K562 (cell line): ENCODE data around the gene AGRP. TPM values are rescaled to one million over a fixed set of nuclear protein-coding genes. Genes with fewer than 3 reads are reported as not detected.

Experiments used
- ARHGAP35 ChIP-seq: fragments of 450-650 bp; IDR thresholded peaks from 2 replicates; pipeline ENCODE4 v1.6.1; 2018; ENCODE audit not compliant: partially characterized antibody
- CBX5 ChIP-seq: IDR thresholded peaks from 2 replicates; pipeline ENCODE4 v1.6.1; 2014; ENCODE audit warnings: low read depth, borderline replicate concordance
- ELF4 ChIP-seq: fragments of 450-650 bp; formaldehyde crosslinking; IDR thresholded peaks from 2 replicates; pipeline ENCODE4 v1.4.0; 2022; ENCODE audit warnings: missing genetic modification characterization
- EZH2 ChIP-seq: IDR thresholded peaks from 2 replicates; pipeline ENCODE4 v1.6.1; 2012; ENCODE audit warnings: low read depth, mild to moderate bottlenecking, inconsistent platforms, low read length, borderline replicate concordance
- FOXJ2 ChIP-seq: fragments of 200-800 bp; sonication (Bioruptor generic); IDR thresholded peaks from 2 replicates; pipeline ENCODE4 v1.6.1; 2016; ENCODE audit warnings: missing genetic modification characterization, missing compliant biosample characterization
- HDAC1 ChIP-seq, 2 experiments: fragments of 450-650 bp; IDR thresholded peaks; 2 replicates each; pipeline ENCODE4 v1.6.1; 2016 to 2017; ENCODE audit warnings: inconsistent platforms in 1 of 2, mild to moderate bottlenecking in 1 of 2, moderate library complexity in 1 of 2
- JUND ChIP-seq, 2 experiments: IDR thresholded peaks; 2 replicates in 1 of 2; 3 replicates in 1 of 2; pipeline ENCODE4 v1.6.1; 2011; ENCODE audit warnings: borderline replicate concordance in 2 of 2, low read depth in 2 of 2, low read length in 2 of 2, improper control_type of control experiment in 1 of 2, missing biosample characterization in 1 of 2, missing genetic modification characterization in 1 of 2, missing genetic modification reagents in 1 of 2
- LCOR ChIP-seq: sonication (generic); formaldehyde crosslinking; IDR thresholded peaks from 2 replicates; pipeline ENCODE4 v1.8.0; 2022; ENCODE audit warnings: mild to moderate bottlenecking, missing genetic modification reagents
- MAFF ChIP-seq: IDR thresholded peaks from 2 replicates; pipeline ENCODE4 v1.6.1; 2012; ENCODE audit warnings: low read length, improper control_type of control experiment
- MBD2 ChIP-seq: sonication (generic); IDR thresholded peaks from 2 replicates; pipeline ENCODE4 v1.6.1; 2016; ENCODE audit warnings: low read depth, borderline replicate concordance
- PURB ChIP-seq: sonication (generic); formaldehyde crosslinking; IDR thresholded peaks from 2 replicates; pipeline ENCODE4 v1.9.0; 2021; ENCODE audit warnings: low read depth, mild to moderate bottlenecking, missing genetic modification reagents
- SMARCA5 ChIP-seq: fragments of 450-650 bp; IDR thresholded peaks from 2 replicates; pipeline ENCODE4 v1.6.1; 2016
- SNRNP70 ChIP-seq: fragments of 200-400 bp; formaldehyde crosslinking; optimal IDR thresholded peaks from 2 replicates; pipeline ENCODE3; 2017; ENCODE audit warnings: low read depth, low read length
- SOX6 ChIP-seq: fragments of 450-650 bp; IDR thresholded peaks from 2 replicates; pipeline ENCODE4 v1.6.1; 2014; ENCODE audit warnings: mild to moderate bottlenecking
- TGIF2 ChIP-seq: sonication (generic); formaldehyde crosslinking; IDR thresholded peaks from 2 replicates; pipeline ENCODE4 v1.8.1; 2022; ENCODE audit warnings: mild to moderate bottlenecking, missing genetic modification reagents, moderate library complexity
- ZNF121 ChIP-seq: sonication (generic); formaldehyde crosslinking; conservative IDR thresholded peaks from 2 replicates; pipeline ENCODE4 v1.8.0; 2022; ENCODE audit warnings: missing genetic modification reagents
- ZNF23 ChIP-seq: fragments of 250-450 bp; sonication (Bioruptor Pico); IDR thresholded peaks from 2 replicates; pipeline ENCODE4 v1.4.0; 2020; ENCODE audit warnings: mild to moderate bottlenecking
- ZNF347 ChIP-seq: fragments of 450-650 bp; formaldehyde crosslinking; IDR thresholded peaks from 2 replicates; pipeline ENCODE4 v1.4.0; 2020; ENCODE audit warnings: low read depth, mild to moderate bottlenecking, moderate library complexity
- ZNF384 ChIP-seq: IDR thresholded peaks from 2 replicates; pipeline ENCODE4 v1.6.1; 2012; ENCODE audit warnings: low read depth, low read length, improper control_type of control experiment
- polyA plus RNA-seq, 8 experiments: library from polyadenylated mRNA; depleted of rRNA in 4 of 8; stranded (reverse) in 5 of 8; unstranded in 3 of 8; fragments of >200 nt; fragmentation: Nextera tagmentation in 2 of 8; fragmentation: Illumina TruSeq in 1 of 8; extraction: Ambion mirVana in 2 of 8; extraction: Trizol in 1 of 8; gene quantifications; 2 replicates each; pipeline versions ENCODE4 v1.2.1 to v1.2.3, GENCODE V29; 2011 to 2014; ENCODE audit warnings: inconsistent platforms in 1 of 8, missing spikeins in 1 of 8
- total RNA-seq, 7 experiments: library from RNA; depleted of rRNA in 6 of 7; stranded (reverse); fragments of >200 nt in 6 of 7; fragmentation: Illumina TruSeq in 2 of 7; extraction: Trizol in 2 of 7; gene quantifications; 2 replicates each; pipeline versions ENCODE4 v1.2.1 to v1.2.3, GENCODE V29; 2011 to 2021; ENCODE audit warnings: low replicate concordance in 1 of 7
- TF ChIP-seq, protein P1 (sequence below): fragments of 450-650 bp; IDR thresholded peaks from 2 replicates; pipeline ENCODE4 v1.6.1; 2016; ENCODE audit warnings: antibody characterized with exemption
- TF ChIP-seq, protein P2 (sequence below): fragments of 450-650 bp; IDR thresholded peaks from 2 replicates; pipeline ENCODE4 v1.6.1; 2016
- TF ChIP-seq, protein P3 (sequence below): fragments of 450-650 bp; conservative IDR thresholded peaks from 2 replicates; pipeline ENCODE4 v1.6.1; 2016; ENCODE audit warnings: missing genetic modification characterization, low read depth, mild to moderate bottlenecking, missing compliant biosample characterization, moderate library complexity
- TF ChIP-seq, protein P4 (sequence below): fragments of 250-450 bp; sonication (Bioruptor Pico); IDR thresholded peaks from 2 replicates; pipeline ENCODE4 v1.5.0; 2020; ENCODE audit warnings: mild to moderate bottlenecking
- TF ChIP-seq, protein P5 (sequence below): IDR thresholded peaks from 2 replicates; pipeline ENCODE4 v1.6.1; 2011; ENCODE audit warnings: borderline replicate concordance, low read depth, mild to moderate bottlenecking, moderate library complexity, low read length; ENCODE audit not compliant: insufficient read depth, poor library complexity, severe bottlenecking

AGRP gene
- total and polyA plus RNA-seq, 9 of the 15 experiments (the other 6 are each of a cell fraction or from before 2014, with no cell fraction given) = not detected

DNA sequence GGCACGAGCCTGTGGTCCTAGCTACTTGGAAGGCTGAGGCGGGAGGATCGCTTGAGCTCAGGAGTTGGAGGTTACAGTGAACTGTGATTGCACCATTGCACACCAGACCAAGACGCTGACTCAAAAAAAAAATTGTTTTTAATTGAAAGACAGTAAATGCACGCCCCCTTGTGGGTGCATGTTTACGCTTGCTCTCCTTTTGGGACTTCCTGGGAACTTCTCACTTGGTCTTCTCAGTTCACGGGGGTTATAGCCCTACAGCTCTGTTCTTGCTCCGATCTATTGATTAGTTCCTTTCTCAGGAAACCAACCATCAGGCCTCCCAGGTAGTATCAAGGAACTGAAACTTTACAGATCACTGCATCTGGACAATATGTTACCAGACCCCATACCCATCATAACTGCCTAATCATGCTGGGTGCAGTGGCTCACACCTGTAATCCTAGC is 31.1 kb upstream of the AGRP start (continued):
- TF ChIP-seq ELF4 (CRISPR knock-in tag) (no peak), SMARCA5 (no peak), ZNF384 (peak; percentile 92), ARHGAP35 (no peak), TGIF2 (no peak), ZNF23 (CRISPR knock-in tag) (no peak), EZH2 (no peak), MAFF (0 out of 2 replicates have a peak, but pooled peaks have one; percentile 5), HDAC1 (IDR thresholded peaks at IDR 0.05) (no peak), FOXJ2 (tag) (no peak), ZNF121 (CRISPR knock-in tag) (no peak), MBD2 (no peak), LCOR (CRISPR knock-in tag) (no peak), CBX5 (no peak), SOX6 (no peak), PURB (no peak), SNRNP70 (no peak), JUND (IDR thresholded peaks at IDR 0.05; ENCODE audit: borderline replicate concordance, low read depth, low read length) (peak; percentile 15; the same call in 1 of the 2 replicates), JUND (tag; IDR thresholded peaks at IDR 0.05; ENCODE audit: borderline replicate concordance, low read depth, low read length) (no peak), ZNF347 (CRISPR knock-in tag) (no peak)
- TF ChIP-seq, protein P1, sequence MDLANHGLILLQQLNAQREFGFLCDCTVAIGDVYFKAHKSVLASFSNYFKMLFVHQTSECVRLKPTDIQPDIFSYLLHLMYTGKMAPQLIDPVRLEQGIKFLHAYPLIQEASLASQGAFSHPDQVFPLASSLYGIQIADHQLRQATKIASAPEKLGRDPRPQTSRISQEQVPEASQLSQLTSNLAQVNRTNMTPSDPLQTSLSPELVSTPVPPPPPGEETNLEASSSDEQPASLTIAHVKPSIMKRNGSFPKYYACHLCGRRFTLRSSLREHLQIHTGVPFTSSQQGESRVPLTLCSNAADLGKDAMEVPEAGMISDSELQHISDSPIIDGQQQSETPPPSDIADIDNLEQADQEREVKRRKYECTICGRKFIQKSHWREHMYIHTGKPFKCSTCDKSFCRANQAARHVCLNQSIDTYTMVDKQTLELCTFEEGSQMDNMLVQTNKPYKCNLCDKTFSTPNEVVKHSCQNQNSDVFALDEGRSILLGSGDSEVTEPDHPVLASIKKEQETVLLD = no peak
- TF ChIP-seq, protein P2, sequence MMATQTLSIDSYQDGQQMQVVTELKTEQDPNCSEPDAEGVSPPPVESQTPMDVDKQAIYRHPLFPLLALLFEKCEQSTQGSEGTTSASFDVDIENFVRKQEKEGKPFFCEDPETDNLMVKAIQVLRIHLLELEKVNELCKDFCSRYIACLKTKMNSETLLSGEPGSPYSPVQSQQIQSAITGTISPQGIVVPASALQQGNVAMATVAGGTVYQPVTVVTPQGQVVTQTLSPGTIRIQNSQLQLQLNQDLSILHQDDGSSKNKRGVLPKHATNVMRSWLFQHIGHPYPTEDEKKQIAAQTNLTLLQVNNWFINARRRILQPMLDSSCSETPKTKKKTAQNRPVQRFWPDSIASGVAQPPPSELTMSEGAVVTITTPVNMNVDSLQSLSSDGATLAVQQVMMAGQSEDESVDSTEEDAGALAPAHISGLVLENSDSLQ = peak; percentile 33; the same call in 1 of the 2 replicates
- TF ChIP-seq, protein P3, sequence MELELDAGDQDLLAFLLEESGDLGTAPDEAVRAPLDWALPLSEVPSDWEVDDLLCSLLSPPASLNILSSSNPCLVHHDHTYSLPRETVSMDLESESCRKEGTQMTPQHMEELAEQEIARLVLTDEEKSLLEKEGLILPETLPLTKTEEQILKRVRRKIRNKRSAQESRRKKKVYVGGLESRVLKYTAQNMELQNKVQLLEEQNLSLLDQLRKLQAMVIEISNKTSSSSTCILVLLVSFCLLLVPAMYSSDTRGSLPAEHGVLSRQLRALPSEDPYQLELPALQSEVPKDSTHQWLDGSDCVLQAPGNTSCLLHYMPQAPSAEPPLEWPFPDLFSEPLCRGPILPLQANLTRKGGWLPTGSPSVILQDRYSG (tag) = no peak
- TF ChIP-seq, protein P4, sequence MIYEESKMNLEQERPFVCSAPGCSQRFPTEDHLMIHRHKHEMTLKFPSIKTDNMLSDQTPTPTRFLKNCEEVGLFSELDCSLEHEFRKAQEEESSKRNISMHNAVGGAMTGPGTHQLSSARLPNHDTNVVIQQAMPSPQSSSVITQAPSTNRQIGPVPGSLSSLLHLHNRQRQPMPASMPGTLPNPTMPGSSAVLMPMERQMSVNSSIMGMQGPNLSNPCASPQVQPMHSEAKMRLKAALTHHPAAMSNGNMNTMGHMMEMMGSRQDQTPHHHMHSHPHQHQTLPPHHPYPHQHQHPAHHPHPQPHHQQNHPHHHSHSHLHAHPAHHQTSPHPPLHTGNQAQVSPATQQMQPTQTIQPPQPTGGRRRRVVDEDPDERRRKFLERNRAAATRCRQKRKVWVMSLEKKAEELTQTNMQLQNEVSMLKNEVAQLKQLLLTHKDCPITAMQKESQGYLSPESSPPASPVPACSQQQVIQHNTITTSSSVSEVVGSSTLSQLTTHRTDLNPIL (CRISPR knock-in tag) = no peak
- TF ChIP-seq, protein P5, sequence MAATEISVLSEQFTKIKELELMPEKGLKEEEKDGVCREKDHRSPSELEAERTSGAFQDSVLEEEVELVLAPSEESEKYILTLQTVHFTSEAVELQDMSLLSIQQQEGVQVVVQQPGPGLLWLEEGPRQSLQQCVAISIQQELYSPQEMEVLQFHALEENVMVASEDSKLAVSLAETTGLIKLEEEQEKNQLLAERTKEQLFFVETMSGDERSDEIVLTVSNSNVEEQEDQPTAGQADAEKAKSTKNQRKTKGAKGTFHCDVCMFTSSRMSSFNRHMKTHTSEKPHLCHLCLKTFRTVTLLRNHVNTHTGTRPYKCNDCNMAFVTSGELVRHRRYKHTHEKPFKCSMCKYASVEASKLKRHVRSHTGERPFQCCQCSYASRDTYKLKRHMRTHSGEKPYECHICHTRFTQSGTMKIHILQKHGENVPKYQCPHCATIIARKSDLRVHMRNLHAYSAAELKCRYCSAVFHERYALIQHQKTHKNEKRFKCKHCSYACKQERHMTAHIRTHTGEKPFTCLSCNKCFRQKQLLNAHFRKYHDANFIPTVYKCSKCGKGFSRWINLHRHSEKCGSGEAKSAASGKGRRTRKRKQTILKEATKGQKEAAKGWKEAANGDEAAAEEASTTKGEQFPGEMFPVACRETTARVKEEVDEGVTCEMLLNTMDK = peak; percentile 89
